Natural killer cell (primary cell): ENCODE results near the gene NOSIP. TPM values are rescaled to one million over a fixed set of nuclear protein-coding genes. Genes with fewer than 3 reads are reported as not detected.
A peak's percentile ranks its signal among the peaks of the same experiment; 100 is the strongest.

Experiments used
- ATAC-seq, 3 donors: fragments of 150-1000 bp in 2 of 3; fragments of 200-7000 bp in 1 of 3; cut with Tn5 transposase; 1 replicate in 1 of 3; 2 replicates in 2 of 3; pipeline ENCODE4 v1.10.0; 2021; ENCODE audit warnings: mild to moderate bottlenecking in 2 of 3, moderate library complexity in 2 of 3
- DNase-seq, 2 donors: peaks; one replicate each; pipeline versions ENCODE4 v3.0.0 to v3.0.0-alpha.2; 2013 to 2021; ENCODE audit warnings: mixed read lengths in 1 of 2
- H3K27ac ChIP-seq: one replicate; pipeline ENCODE4 v1.5.1; 2013; ENCODE audit warnings: mild to moderate bottlenecking, low read length
- H3K27me3 ChIP-seq: one replicate; pipeline ENCODE4 v1.6.1; 2013; ENCODE audit warnings: low read length; ENCODE audit not compliant: control insufficient read depth, insufficient read depth
- H3K36me3 ChIP-seq: one replicate; pipeline ENCODE4 v1.6.1; 2013; ENCODE audit warnings: low read length; ENCODE audit not compliant: control insufficient read depth, insufficient read depth
- H3K4me1 ChIP-seq: one replicate; pipeline ENCODE4 v1.6.1; 2013; ENCODE audit warnings: low read length; ENCODE audit not compliant: control insufficient read depth, insufficient read depth
- H3K4me3 ChIP-seq: one replicate; pipeline ENCODE4 v1.5.1; 2013; ENCODE audit warnings: low read length
- H3K9me3 ChIP-seq: one replicate; pipeline ENCODE4 v1.6.1; 2013; ENCODE audit warnings: low read length; ENCODE audit not compliant: control insufficient read depth, insufficient read depth
- H3K27ac Mint-ChIP-seq, 2 donors: one replicate each; pipeline ENCODE4 v1.8.0; 2022; ENCODE audit warnings: mild to moderate bottlenecking in 2 of 2, mixed read lengths in 2 of 2, moderate library complexity in 1 of 2
- H3K27me3 Mint-ChIP-seq, 2 donors: one replicate each; pipeline ENCODE4 v1.8.0; 2022; ENCODE audit warnings: low read depth in 2 of 2, mixed read lengths in 2 of 2
- H3K36me3 Mint-ChIP-seq: one replicate; pipeline ENCODE4 v1.8.0; 2022; ENCODE audit warnings: mixed read lengths
- H3K4me1 Mint-ChIP-seq, 2 donors: one replicate each; pipeline ENCODE4 v1.8.0; 2022; ENCODE audit warnings: mixed read lengths in 2 of 2
- H3K4me3 Mint-ChIP-seq: one replicate; pipeline ENCODE4 v1.8.0; 2022; ENCODE audit warnings: mild to moderate bottlenecking, moderate library complexity, mixed read lengths
- H3K9me3 Mint-ChIP-seq, 2 donors: one replicate each; pipeline ENCODE4 v1.8.0; 2022; ENCODE audit warnings: mixed read lengths in 2 of 2
- CTCF ChIP-seq: fragments of 200-600 bp; IDR thresholded peaks from one replicate; pipeline ENCODE4 v1.8.0; 2022; ENCODE audit warnings: antibody characterized with exemption
- WGBS: methylation state at CpG from one replicate; pipeline ENCODE4 v1.1.7; 2013; ENCODE audit warnings: missing lambda C conversion rate; ENCODE audit not compliant: insufficient coverage; 5-methylcytosine and 5-hydroxymethylcytosine counted together
- intact Hi-C: fragments of 100-400 bp; cut with micrococcal nuclease; formaldehyde crosslinking; loops from one replicate; pipeline ENCODE4 v1.14.2; 2022
- total RNA-seq, 4 donors: library from RNA; stranded (reverse); fragments of 120-200 nt in 1 of 4; gene quantifications; one replicate each; pipeline versions ENCODE4 v1.2.3 to v1.2.4, GENCODE V29; 2013 to 2022

The NOSIP gene
- total RNA-seq, 3 donors from 2014 or later (not counting 1 experiment from before 2014, with no cell fraction given), result 46.7 to 63.6 (median 59.8) TPM

- no peaks in the 10 kb centered on the region for H3K27me3 ChIP-seq
- H3K4me3 Mint-ChIP-seq, result peak overlapping the region; percentile 87
- no peaks in the 10 kb centered on the region for H3K36me3 Mint-ChIP-seq
- peaks cover 24 to 31% of the 10 kb centered on the region in 2 donors for H3K4me1 Mint-ChIP-seq
- H3K4me3 ChIP-seq, result no peak overlapping the region
- no peak for DNase-seq
- H3K27me3 Mint-ChIP-seq, result peaks cover 0 to 6% of the 10 kb centered on the region in 2 donors
- H3K27ac Mint-ChIP-seq, result peak overlapping the region in 1 of 2 donors; percentile 83
- H3K4me1 ChIP-seq, result peaks cover 34% of the 10 kb centered on the region
- intact Hi-C loops, result no loop called here
- no peaks in the 10 kb centered on the region for H3K9me3 ChIP-seq
- WGBS, result 63% methylated on average over 11 of the region's 12 CpGs
- ATAC-seq, result no peak
- no peak for TF ChIP-seq CTCF
- no peaks in the 10 kb centered on the region for H3K36me3 ChIP-seq
- H3K27ac ChIP-seq, result no peak overlapping the region
- no peaks in the 10 kb centered on the region for H3K9me3 Mint-ChIP-seq
Observed at GRCh38 chr19:49513746-49514118, 66.6 kb downstream of the NOSIP start.

GRCh38 chr19:49512970-49513745, 67.2 kb downstream of the NOSIP start:
- peaks cover 34% of the 10 kb centered on the region for H3K4me1 ChIP-seq
- Mint-ChIP-seq H3K4me1 (peaks cover 24 to 31% of the 10 kb centered on the region in 2 donors), H3K4me3 (peak overlapping the region; percentile 87), H3K9me3 (no peaks in the 10 kb centered on the region), H3K27ac (peak overlapping the region in 1 of 2 donors; percentile 83), H3K36me3 (no peaks in the 10 kb centered on the region), H3K27me3 (peaks cover 0 to 6% of the 10 kb centered on the region in 2 donors)
- H3K36me3 ChIP-seq, result no peaks in the 10 kb centered on the region
- intact Hi-C loops, result no loop called here
- H3K4me3 ChIP-seq, result peak overlapping the region; percentile 56
- peak; percentile 53 to 68 (median 59) for ATAC-seq
- 1% methylated on average over 50 of the region's 50 CpGs for WGBS
- no peaks in the 10 kb centered on the region for H3K27me3 ChIP-seq
- DNase-seq, result peak in 1 of 2 donors; percentile 59
- TF ChIP-seq CTCF, result no peak
- H3K27ac ChIP-seq, result peak overlapping the region; percentile 37
- no peaks in the 10 kb centered on the region for H3K9me3 ChIP-seq

GRCh38 chr19:49507803-49508494, 72.4 kb downstream of the NOSIP start:
- Histone ChIP-seq H3K27me3 (no peaks in the 10 kb centered on the region), H3K27ac (no peak overlapping the region), H3K36me3 (no peaks in the 10 kb centered on the region), H3K4me1 (peaks cover 32% of the 10 kb centered on the region), H3K4me3 (no peak overlapping the region), H3K9me3 (no peaks in the 10 kb centered on the region)
- TF ChIP-seq CTCF, result no peak
- no peak overlapping the region for H3K4me3 Mint-ChIP-seq
- H3K27ac Mint-ChIP-seq, result no peak overlapping the region
- DNase-seq, result no peak
- H3K4me1 Mint-ChIP-seq, result peaks cover 17 to 27% of the 10 kb centered on the region in 2 donors
- no peaks in the 10 kb centered on the region for H3K27me3 Mint-ChIP-seq
- no peaks in the 10 kb centered on the region for H3K9me3 Mint-ChIP-seq
- intact Hi-C loops, result no loop called here
- no peaks in the 10 kb centered on the region for H3K36me3 Mint-ChIP-seq
- WGBS, result 89% methylated on average over 12 of the region's 12 CpGs
- no peak for ATAC-seq
